Measurements from ENCODE around the gene MAGEB5. TPM values are rescaled to one million over a fixed set of nuclear protein-coding genes. Genes with fewer than 3 reads are reported as not detected.

The MAGEB5 gene
- total and polyA plus RNA-seq, 2 of the 13 experiments (the other 11 are each of a cell fraction or from before 2014, with no cell fraction given) = not detected

Other genes starting within 250 kb of the MAGEB5 start
- gene MAGEB18, start 77.8 kb upstream of the MAGEB5 start, total RNA-seq (2016; rRNA removed; fragmentation: Illumina TruSeq; extraction: Trizol) = not detected in 2 replicates
- not detected in 2 replicates for gene MAGEB18, start 77.8 kb upstream of the MAGEB5 start, polyA plus RNA-seq (2011; rRNA removed)
- gene MAGEB6B, start 55.6 kb upstream of the MAGEB5 start, total RNA-seq (2016; rRNA removed; fragmentation: Illumina TruSeq; extraction: Trizol) = not detected in 2 replicates
- gene MAGEB6B, start 55.6 kb upstream of the MAGEB5 start, polyA plus RNA-seq (2011; rRNA removed) = not detected in 2 replicates
- not detected in 2 replicates for gene MAGEB6, start 23.7 kb upstream of the MAGEB5 start, total RNA-seq (2016; rRNA removed; fragmentation: Illumina TruSeq; extraction: Trizol)
- gene MAGEB6, start 23.7 kb upstream of the MAGEB5 start, polyA plus RNA-seq (2011; rRNA removed) = 0.04 TPM in 1 of 2 replicates, not detected in the other